ES-I3 (cell line): ENCODE data around the gene PLEKHG4.

ENCODE experiments used
- H3K36me3 ChIP-seq: 2 replicates; pipeline ENCODE4 v1.6.1; 2013; ENCODE audit warnings: mild to moderate bottlenecking, low read length, control low read depth, moderate library complexity; ENCODE audit not compliant: insufficient read depth
- H3K4me1 ChIP-seq: 2 replicates; pipeline ENCODE4 v1.6.1; 2013; ENCODE audit warnings: mild to moderate bottlenecking, control low read depth, low read length; ENCODE audit not compliant: insufficient read depth
- H3K9ac ChIP-seq: 2 replicates; pipeline ENCODE4 v1.6.1; 2013; ENCODE audit warnings: low read depth, mild to moderate bottlenecking, low read length, moderate library complexity
- H3K9me3 ChIP-seq: 2 replicates; pipeline ENCODE4 v1.6.1; 2013; ENCODE audit warnings: mild to moderate bottlenecking, low read length, moderate library complexity; ENCODE audit not compliant: control insufficient read depth, insufficient read depth

PLEKHG4 gene

DNA sequence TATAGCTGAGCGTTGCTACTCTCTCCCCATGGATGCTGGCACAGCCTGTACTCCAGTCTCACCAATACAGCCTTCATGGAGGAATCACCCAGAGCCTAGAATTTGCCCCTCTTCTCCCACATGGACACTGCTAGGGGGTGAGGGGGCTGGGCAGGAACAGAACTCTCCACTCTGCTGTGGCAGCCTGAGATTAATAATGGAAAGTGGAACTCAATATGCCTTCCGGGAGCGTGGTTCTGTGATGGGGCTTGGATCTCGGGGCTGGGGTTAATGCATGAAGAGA lies 29.3 kb upstream of the PLEKHG4 start:
- Histone ChIP-seq H3K9ac (no peak overlapping the region), H3K9me3 (no peaks in the 10 kb centered on the region), H3K36me3 (no peaks in the 10 kb centered on the region), H3K4me1 (peaks cover 14% of the 10 kb centered on the region)

GRCh38 chr16:67252609-67253497 lies 26.5 kb upstream of the PLEKHG4 start:
- peaks cover 7% of the 10 kb centered on the region; the same call in 1 of the 2 replicates for H3K4me1 ChIP-seq
- no peak overlapping the region for H3K9ac ChIP-seq
- H3K9me3 ChIP-seq, result no peaks in the 10 kb centered on the region
- no peaks in the 10 kb centered on the region for H3K36me3 ChIP-seq

GRCh38 chr16:67254801-67255552 lies 24.4 kb upstream of the PLEKHG4 start:
- Histone ChIP-seq H3K9ac (no peak overlapping the region), H3K36me3 (no peaks in the 10 kb centered on the region), H3K9me3 (no peaks in the 10 kb centered on the region), H3K4me1 (no peaks in the 10 kb centered on the region)

DNA sequence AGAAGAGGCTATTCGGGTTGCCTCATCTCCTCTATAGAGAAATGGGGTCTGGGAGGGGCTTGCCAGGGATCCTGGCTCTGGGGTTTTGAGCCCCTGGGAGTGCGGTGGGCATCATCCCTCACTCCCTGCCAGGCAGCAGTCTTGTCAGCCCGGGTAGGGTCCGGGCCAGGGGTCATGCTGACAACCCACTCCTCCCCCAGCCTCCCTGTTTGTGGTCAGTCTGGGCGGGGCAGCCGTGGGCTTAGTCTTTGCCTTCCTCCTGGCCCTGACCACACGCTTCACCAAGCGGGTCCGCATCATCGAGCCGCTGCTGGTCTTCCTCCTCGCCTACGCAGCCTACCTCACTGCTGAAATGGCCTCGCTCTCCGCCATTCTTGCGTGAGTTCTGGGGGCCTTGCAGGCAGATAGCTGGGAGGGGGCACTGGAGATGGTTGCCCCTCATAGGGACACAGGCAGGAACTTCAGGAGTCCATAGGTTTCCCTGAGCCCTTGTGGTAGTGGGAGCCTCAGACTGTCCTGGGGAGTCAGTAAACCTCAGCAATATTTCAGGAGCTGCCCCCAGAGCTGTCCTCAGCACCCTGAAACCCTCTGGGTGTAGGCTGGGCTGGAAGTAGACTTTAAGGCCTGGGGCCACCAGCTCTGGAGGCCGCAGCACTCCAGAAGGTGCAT lies 23.6 kb upstream of the PLEKHG4 start:
- H3K36me3 ChIP-seq, result no peaks in the 10 kb centered on the region
- H3K9me3 ChIP-seq, result no peaks in the 10 kb centered on the region
- H3K4me1 ChIP-seq, result no peaks in the 10 kb centered on the region
- H3K9ac ChIP-seq, result no peak overlapping the region

DNA sequence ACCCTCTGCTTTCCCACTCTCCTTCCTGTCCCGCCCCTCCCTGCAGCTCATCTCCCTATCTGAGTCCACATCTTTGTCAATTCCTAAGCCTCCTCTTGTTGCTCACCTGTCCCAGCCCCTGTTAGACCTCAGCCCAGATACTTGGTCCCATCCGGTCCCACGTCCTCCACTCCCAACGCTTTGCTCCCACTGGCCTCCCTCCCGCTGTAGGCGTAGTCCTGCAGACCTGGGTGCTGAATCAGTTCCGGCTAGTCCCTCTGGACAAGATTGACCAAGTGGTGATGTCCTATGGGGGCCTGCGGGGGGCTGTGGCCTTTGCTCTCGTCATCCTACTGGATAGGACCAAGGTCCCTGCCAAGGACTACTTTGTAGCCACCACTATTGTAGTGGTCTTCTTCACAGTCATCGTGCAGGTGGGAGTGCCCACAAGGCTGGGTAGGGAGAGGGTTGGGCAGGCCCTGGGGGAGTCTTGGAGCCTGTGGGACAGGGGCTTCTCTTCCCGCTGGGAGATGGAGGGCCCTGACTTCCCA lies 22.6 kb upstream of the PLEKHG4 start:
- Histone ChIP-seq H3K4me1 (no peaks in the 10 kb centered on the region), H3K36me3 (no peaks in the 10 kb centered on the region), H3K9ac (no peak overlapping the region), H3K9me3 (no peaks in the 10 kb centered on the region)

DNA sequence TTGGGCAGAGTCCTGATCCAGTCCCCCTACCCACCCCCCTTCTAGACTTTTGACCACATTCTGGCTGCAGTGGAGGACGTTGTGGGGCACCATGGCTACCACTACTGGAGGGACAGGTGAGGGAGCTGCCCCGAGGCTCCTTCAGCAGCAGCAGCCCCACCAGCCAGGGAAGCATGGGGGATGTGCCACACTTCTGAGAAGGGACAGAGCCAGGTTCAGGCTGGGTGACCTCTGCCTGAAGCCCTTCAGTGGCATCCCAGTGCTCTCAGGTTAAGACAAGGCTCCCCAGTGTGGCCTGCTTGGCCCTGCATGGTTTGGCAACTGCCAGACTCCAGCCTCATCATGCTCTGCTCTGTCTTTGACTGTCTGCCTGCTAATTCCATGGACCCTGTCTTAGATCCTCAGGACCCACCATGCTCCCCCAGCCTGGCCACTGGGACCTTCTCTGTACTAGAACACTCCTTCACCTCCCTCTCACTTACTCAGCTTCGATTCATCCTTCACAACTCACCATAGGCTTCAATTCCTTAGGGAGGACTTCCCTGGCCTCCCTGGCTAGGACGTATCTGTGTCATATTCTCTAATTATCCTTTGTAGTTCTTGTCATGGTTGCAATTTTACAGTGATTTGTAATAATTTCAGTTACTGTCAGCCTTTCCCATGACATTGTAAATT lies 21.7 kb upstream of the PLEKHG4 start:
- H3K9me3 ChIP-seq, result no peaks in the 10 kb centered on the region
- H3K36me3 ChIP-seq, result no peaks in the 10 kb centered on the region
- no peaks in the 10 kb centered on the region for H3K4me1 ChIP-seq
- H3K9ac ChIP-seq, result no peak overlapping the region

- H3K36me3 ChIP-seq, result no peaks in the 10 kb centered on the region
- H3K9me3 ChIP-seq, result no peaks in the 10 kb centered on the region
- H3K4me1 ChIP-seq, result no peaks in the 10 kb centered on the region
- no peak overlapping the region for H3K9ac ChIP-seq
Observed at GRCh38 chr16:67258161-67258835, 21.0 kb upstream of the PLEKHG4 start.

DNA sequence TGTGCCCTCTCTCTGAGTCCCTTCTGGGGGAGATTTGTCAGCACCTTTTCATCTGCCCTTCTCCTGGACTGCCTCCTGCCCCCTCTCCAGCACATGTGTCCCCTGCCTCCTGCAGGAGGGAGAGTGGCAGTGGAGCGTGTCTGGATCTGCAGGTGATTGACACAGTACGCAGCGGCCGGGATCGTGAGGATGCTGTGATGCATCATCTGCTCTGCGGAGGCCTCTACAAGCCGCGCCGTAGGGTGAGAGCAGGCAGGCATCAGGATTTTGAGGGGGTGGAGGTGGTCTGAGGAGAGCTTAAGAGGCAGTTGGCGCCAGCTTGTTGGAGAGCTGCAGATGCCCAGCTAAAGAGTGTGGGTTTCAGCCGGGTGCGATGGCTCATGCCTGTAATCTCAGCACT lies 19.6 kb upstream of the PLEKHG4 start:
- no peak overlapping the region for H3K9ac ChIP-seq
- H3K36me3 ChIP-seq, result no peaks in the 10 kb centered on the region
- H3K9me3 ChIP-seq, result no peaks in the 10 kb centered on the region
- no peaks in the 10 kb centered on the region for H3K4me1 ChIP-seq

- Histone ChIP-seq H3K9me3 (no peaks in the 10 kb centered on the region), H3K4me1 (no peaks in the 10 kb centered on the region), H3K36me3 (no peaks in the 10 kb centered on the region), H3K9ac (no peak overlapping the region)
Observed at GRCh38 chr16:67260426-67261063, 18.8 kb upstream of the PLEKHG4 start.

DNA sequence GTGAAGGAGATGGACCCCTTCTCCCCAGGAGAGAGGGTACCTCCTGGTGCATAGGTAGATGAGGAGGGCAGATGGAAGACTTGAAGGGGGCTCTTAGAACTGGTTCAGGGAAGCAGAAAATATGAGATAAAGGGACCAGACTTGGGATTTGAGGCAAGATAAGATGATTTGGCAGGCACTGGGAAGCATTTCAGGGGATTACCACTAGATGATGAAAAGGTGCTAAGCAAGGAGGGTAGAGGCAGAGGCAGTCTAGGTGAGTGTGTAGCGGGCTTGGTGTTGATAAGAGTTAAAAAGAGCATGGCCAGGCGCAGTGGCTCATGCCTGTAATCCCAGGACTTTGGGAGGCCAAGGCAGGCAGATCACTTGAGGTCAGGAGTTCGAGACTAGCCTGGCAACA lies 16.1 kb upstream of the PLEKHG4 start:
- no peaks in the 10 kb centered on the region for H3K9me3 ChIP-seq
- H3K36me3 ChIP-seq, result no peaks in the 10 kb centered on the region
- no peaks in the 10 kb centered on the region for H3K4me1 ChIP-seq
- H3K9ac ChIP-seq, result no peak overlapping the region

DNA sequence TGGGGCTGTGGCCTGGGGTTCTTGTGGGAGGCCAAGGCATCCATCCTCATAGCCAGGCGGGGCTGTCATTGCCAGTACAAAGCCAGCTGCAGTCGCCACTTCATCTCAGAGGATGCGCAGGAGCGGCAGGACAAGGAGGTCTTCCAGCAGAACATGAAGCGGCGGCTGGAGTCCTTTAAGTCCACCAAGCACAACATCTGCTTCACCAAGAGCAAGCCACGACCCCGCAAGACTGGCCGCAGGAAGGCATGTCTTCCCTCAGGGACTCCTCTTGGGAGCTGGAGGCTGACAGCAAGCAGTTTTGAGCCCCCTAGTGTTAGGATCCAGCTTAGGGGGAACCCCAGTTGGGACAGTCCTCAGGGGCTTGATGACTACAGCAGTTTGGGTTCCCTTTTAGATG lies 15.1 kb upstream of the PLEKHG4 start:
- no peaks in the 10 kb centered on the region for H3K4me1 ChIP-seq
- no peaks in the 10 kb centered on the region for H3K36me3 ChIP-seq
- no peak overlapping the region for H3K9ac ChIP-seq
- no peaks in the 10 kb centered on the region for H3K9me3 ChIP-seq

DNA sequence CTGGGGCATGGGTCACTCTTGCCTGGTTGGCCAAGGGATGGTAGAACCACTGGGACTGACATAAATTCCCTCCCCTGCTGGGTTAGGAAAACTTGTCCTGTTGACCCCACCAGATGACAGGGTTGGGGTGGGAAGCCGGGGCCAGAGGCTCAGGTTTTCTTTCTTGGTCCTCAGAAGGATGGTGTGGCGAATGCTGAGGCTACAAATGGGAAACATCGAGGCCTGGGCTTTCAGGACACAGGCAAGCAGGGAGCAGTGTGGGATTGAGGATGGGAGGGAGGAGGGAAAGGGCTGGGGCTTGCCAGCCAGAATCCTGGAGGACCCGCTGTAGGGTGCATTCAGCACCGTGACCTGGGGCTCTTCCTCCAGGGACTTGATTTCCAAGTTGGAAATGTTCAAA lies 14.5 kb upstream of the PLEKHG4 start:
- Histone ChIP-seq H3K9me3 (no peaks in the 10 kb centered on the region), H3K9ac (no peak overlapping the region), H3K36me3 (no peaks in the 10 kb centered on the region), H3K4me1 (peaks cover 4% of the 10 kb centered on the region; the same call in 1 of the 2 replicates)

DNA sequence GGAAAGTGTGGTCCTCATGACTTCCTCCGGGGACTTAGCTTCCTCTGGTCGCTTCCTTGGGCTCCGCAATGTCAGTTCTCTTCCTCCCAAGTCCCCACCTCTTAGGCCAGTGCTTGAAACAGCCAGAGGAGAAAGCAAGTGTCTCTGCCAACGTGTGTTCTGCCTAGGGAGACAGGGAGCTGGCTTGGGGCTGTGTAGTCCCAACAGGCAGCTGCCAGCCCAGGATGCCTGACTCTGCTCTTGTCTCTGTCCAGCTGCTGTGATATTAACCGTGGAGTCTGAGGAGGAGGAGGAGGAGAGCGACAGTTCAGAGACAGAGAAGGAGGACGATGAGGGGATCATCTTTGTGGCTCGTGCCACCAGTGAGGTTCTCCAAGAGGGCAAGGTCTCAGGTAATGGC lies 13.5 kb upstream of the PLEKHG4 start:
- H3K36me3 ChIP-seq, result no peaks in the 10 kb centered on the region
- H3K9ac ChIP-seq, result no peak overlapping the region
- H3K9me3 ChIP-seq, result no peaks in the 10 kb centered on the region
- H3K4me1 ChIP-seq, result peaks cover 5% of the 10 kb centered on the region; the same call in 1 of the 2 replicates
